ENCODE results near the gene SNX18. TPM values are rescaled to one million over a fixed set of nuclear protein-coding genes. Genes with fewer than 3 reads are reported as not detected.

SNX18 gene
- total and polyA plus RNA-seq, 2 donors (not counting 1 experiment from before 2014, with no cell fraction given) = 10.6 to 31.6 TPM

GRCh38 chr5:54593779-54594178, 76.2 kb downstream of the SNX18 start:
- TF ChIP-seq CTCF (IDR thresholded peaks at IDR 0.05) = no peak
- no peak for TF ChIP-seq EZH2 (IDR thresholded peaks at IDR 0.05; ENCODE audit: borderline replicate concordance, insufficient read depth, low read depth, low read length, poor library complexity, severe bottlenecking)
- Histone ChIP-seq H3K4me3 (ENCODE audit: control extremely low read depth in 1 of 5, extremely low read depth in 1 of 5, insufficient read depth in 1 of 5, low read depth in 2 of 5, low read length in 4 of 5) (no peak overlapping the region), H3K36me3 (replicated peaks in 1 of 2; ENCODE audit: control extremely low read depth in 1 of 2, control insufficient read depth in 1 of 2, extremely low read depth in 1 of 2, insufficient read depth in 2 of 2, low read length in 1 of 2) (no peaks in the 10 kb centered on the region), H3K4me2 (replicated peaks; ENCODE audit: low read depth, low read length, poor library complexity, severe bottlenecking) (no peak overlapping the region), H3K9me3 (ENCODE audit: control extremely low read depth in 1 of 3, control insufficient read depth in 2 of 3, insufficient read depth in 1 of 3, low read length in 2 of 3) (peaks cover 0 to 5% (median 0%) of the 10 kb centered on the region in 3 donors), H3K9ac (ENCODE audit: low read length) (no peak overlapping the region), H3K79me2 (ENCODE audit: control insufficient read depth, insufficient read depth, low read length) (no peaks in the 10 kb centered on the region), H2AFZ (ENCODE audit: insufficient read depth, low read depth, low read length, poor library complexity, severe bottlenecking) (no peak overlapping the region), H4K20me1 (ENCODE audit: control insufficient read depth, insufficient read depth, low read length, poor library complexity, severe bottlenecking) (no peaks in the 10 kb centered on the region), H3K27ac (ENCODE audit: low read length in 2 of 2) (no peak overlapping the region), H3K27me3 (replicated peaks in 1 of 4; ENCODE audit: control extremely low read depth in 1 of 4, control insufficient read depth in 3 of 4, insufficient read depth in 4 of 4, low read length in 3 of 4) (no peaks in the 10 kb centered on the region), H3K4me1 (ENCODE audit: control insufficient read depth in 2 of 2, insufficient read depth in 2 of 2, low read length in 2 of 2) (peaks cover 8 to 12% of the 10 kb centered on the region in 2 donors)
- Mint-ChIP-seq H3K9me3 (ENCODE audit: insufficient read depth) (peaks cover 5% of the 10 kb centered on the region), H3K4me3 (no peak overlapping the region), H3K27me3 (peaks cover 6% of the 10 kb centered on the region), H3K27ac (no peak overlapping the region), H3K4me1 (peaks cover 14% of the 10 kb centered on the region)
- DNase-seq (no peak), ATAC-seq (ENCODE audit: low read depth) (no peak)
- ChIA-PET POLR2A (no interaction called here), CTCF (no interaction called here)
- intact Hi-C loops (cut with micrococcal nuclease) = loop anchor here (10.0 kb wide), 1 partner anchor 69 kb away; no protein-coding TSS in a partner anchor

GRCh38 chr5:54594181-54594580, 76.6 kb downstream of the SNX18 start:
- CTCF ChIA-PET = no interaction called here

More at GRCh38 chr5:54594181-54594580, 76.6 kb downstream of the SNX18 start:
- peaks cover 0 to 5% (median 0%) of the 10 kb centered on the region in 3 donors for H3K9me3 ChIP-seq (ENCODE audit: control extremely low read depth in 1 of 3, control insufficient read depth in 2 of 3, insufficient read depth in 1 of 3, low read length in 2 of 3)
- TF ChIP-seq EZH2 (IDR thresholded peaks at IDR 0.05; ENCODE audit: borderline replicate concordance, insufficient read depth, low read depth, low read length, poor library complexity, severe bottlenecking) = no peak
- TF ChIP-seq CTCF (IDR thresholded peaks at IDR 0.05) = no peak
- POLR2A ChIA-PET = no interaction called here
- peaks cover 15% of the 10 kb centered on the region for H3K4me1 Mint-ChIP-seq
- peaks cover 5% of the 10 kb centered on the region for H3K9me3 Mint-ChIP-seq (ENCODE audit: insufficient read depth)
- H3K4me3 ChIP-seq (ENCODE audit: control extremely low read depth in 1 of 5, extremely low read depth in 1 of 5, insufficient read depth in 1 of 5, low read depth in 2 of 5, low read length in 4 of 5) = no peak overlapping the region
- H3K27me3 Mint-ChIP-seq = peaks cover 6% of the 10 kb centered on the region
- H3K27ac Mint-ChIP-seq = no peak overlapping the region
- H3K27ac ChIP-seq (ENCODE audit: low read length in 2 of 2) = no peak overlapping the region
- no peak overlapping the region for H3K4me3 Mint-ChIP-seq
- DNase-seq = no peak
- H3K9ac ChIP-seq (ENCODE audit: low read length) = no peak overlapping the region
- intact Hi-C loops (cut with micrococcal nuclease) = loop anchor here (10.0 kb wide), 1 partner anchor 69 kb away; no protein-coding TSS in a partner anchor
- H3K36me3 ChIP-seq (replicated peaks in 1 of 2; ENCODE audit: control extremely low read depth in 1 of 2, control insufficient read depth in 1 of 2, extremely low read depth in 1 of 2, insufficient read depth in 2 of 2, low read length in 1 of 2) = no peaks in the 10 kb centered on the region
- H3K27me3 ChIP-seq (replicated peaks in 1 of 4; ENCODE audit: control extremely low read depth in 1 of 4, control insufficient read depth in 3 of 4, insufficient read depth in 4 of 4, low read length in 3 of 4) = no peaks in the 10 kb centered on the region
- no peak overlapping the region for H3K4me2 ChIP-seq (replicated peaks; ENCODE audit: low read depth, low read length, poor library complexity, severe bottlenecking)
- no peak overlapping the region for H2AFZ ChIP-seq (ENCODE audit: insufficient read depth, low read depth, low read length, poor library complexity, severe bottlenecking)
- no peak for ATAC-seq (ENCODE audit: low read depth)
- no peaks in the 10 kb centered on the region for H3K79me2 ChIP-seq (ENCODE audit: control insufficient read depth, insufficient read depth, low read length)
- H4K20me1 ChIP-seq (ENCODE audit: control insufficient read depth, insufficient read depth, low read length, poor library complexity, severe bottlenecking) = no peaks in the 10 kb centered on the region
- peaks cover 8 to 14% of the 10 kb centered on the region in 2 donors for H3K4me1 ChIP-seq (ENCODE audit: control insufficient read depth in 2 of 2, insufficient read depth in 2 of 2, low read length in 2 of 2)
